HG02973 (cell line): ENCODE data around the gene PGGHG.
A peak's percentile ranks its signal among the peaks of the same experiment; 100 is the strongest.
"Not testable (repeated sequence)": the region's sequence is repeated elsewhere in the genome, so short reads cannot be mapped to it uniquely, and the experiment has no call there.

Experiments
- ATAC-seq: cut with Tn5 transposase; IDR thresholded peaks from one replicate; pipeline ENCODE4 v1.9.1; 2021; ENCODE audit warnings: moderate library complexity; ENCODE audit not compliant: unreplicated experiment

PGGHG gene

GRCh38 chr11:311013-311748 lies 22.3 kb downstream of the PGGHG start:
- not testable (repeated sequence) for ATAC-seq

DNA sequence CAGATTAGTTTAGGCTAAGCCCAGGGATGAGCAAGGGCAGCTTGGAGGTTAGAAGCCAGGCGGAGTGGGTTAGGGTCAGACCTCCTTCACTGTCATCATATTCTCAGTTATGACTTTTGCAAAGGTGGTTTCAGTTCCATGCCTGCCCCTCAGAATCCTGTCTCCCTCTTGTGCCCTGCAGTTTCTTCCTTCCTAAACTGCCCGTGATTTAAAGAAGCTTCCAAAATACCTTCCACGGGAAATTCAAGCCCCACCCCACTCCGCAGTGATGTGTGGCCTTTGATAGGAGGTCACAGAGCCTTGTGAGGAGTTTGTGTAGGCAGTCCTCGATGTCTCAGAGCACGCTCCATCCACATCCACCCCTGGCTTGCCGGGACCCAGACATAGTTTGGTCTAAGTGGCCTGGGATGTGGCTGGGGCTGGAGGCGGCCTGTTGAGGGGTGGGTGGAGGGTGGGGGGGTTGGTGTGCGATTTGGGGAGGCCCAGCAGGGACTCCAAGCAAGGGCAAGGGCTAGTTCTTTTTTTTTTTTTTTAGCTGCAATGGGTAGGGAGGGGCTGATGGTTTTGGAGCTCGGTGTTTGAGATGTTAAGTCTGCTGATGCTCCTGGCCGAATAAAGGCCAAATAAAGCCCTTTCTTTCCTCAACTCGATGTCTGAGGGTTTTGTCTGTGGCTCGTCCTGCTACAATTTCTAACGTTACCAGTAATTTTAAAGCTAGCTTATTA lies 23.3 kb downstream of the PGGHG start:
- ATAC-seq: no peak

DNA sequence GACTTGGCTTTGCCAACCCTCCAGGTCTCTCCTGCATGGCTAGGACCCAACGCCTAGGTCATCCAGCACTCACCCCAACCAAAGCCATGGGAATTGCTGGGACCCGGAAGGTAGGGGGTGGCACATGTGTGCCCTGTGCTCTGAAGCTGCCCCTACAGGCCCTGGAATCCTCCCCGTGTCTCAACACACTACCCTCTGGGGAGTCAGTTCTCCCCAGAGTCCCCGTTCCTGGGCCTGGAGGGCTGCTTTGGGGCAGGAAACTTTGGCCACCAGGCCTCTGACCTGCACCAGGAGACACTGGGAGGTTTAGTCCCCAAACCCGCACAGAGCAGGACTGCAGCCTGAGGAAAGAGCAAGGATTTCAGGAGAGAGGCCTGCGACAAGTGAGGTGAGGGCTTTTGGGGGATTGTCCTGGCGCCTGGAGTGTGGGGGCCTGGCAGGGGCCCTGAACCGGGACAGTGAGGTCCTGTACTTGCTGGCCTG lies 24.4 kb downstream of the PGGHG start:
- no peak for ATAC-seq

- peak; percentile 26 for ATAC-seq
Observed at GRCh38 chr11:313787-314553, 25.0 kb downstream of the PGGHG start, which contains the start of gene IFITM1. Gene IFITM1 (plus strand): TSS chr11:314040. CDS start chr11:314171, 131 bp downstream.

DNA sequence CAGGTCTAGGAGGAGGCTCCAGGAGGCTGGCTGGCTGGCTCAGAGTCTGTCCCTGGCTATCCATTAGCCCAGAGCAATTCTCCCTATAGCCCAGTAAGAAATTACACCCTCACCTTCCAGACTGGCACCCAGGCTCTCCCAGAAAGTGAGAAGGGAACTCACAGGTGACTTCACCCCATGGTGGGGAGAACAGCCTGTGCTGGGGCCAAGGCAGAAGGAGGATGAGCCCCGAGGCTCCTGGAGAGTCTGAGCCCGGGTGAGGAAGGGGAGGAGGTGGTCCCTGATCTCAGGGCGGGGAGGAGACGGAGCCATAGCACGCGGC lies 25.6 kb downstream of the PGGHG start:
- not testable (repeated sequence) for ATAC-seq

GRCh38 chr11:315051-315481 lies 26.1 kb downstream of the PGGHG start:
- ATAC-seq: no peak

GRCh38 chr11:315516-315994 lies 26.6 kb downstream of the PGGHG start:
- no peak for ATAC-seq

GRCh38 chr11:316031-316701 lies 27.2 kb downstream of the PGGHG start:
- no peak for ATAC-seq

DNA sequence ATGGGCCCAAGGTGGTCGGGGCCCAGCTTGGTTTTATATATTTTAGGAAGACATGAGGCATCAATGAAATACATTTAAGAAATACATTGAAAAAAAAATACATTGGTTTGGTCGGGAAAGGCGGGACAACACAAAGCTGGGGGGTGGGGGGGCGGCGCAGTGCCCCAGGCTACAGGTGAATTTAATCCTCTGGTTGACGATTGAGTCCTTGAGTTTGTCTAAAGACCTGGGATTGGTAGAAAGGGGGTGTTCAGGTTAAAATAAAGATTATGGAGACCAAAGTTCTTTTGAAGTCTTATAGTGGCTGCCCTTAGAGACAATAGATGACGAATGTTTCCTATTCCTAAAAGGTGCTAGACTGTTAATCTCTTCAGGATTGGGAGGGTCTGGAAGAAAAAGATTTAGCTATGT lies 28.0 kb downstream of the PGGHG start:
- ATAC-seq: no peak

GRCh38 chr11:317668-318404 lies 28.9 kb downstream of the PGGHG start:
- not testable (repeated sequence) for ATAC-seq

DNA sequence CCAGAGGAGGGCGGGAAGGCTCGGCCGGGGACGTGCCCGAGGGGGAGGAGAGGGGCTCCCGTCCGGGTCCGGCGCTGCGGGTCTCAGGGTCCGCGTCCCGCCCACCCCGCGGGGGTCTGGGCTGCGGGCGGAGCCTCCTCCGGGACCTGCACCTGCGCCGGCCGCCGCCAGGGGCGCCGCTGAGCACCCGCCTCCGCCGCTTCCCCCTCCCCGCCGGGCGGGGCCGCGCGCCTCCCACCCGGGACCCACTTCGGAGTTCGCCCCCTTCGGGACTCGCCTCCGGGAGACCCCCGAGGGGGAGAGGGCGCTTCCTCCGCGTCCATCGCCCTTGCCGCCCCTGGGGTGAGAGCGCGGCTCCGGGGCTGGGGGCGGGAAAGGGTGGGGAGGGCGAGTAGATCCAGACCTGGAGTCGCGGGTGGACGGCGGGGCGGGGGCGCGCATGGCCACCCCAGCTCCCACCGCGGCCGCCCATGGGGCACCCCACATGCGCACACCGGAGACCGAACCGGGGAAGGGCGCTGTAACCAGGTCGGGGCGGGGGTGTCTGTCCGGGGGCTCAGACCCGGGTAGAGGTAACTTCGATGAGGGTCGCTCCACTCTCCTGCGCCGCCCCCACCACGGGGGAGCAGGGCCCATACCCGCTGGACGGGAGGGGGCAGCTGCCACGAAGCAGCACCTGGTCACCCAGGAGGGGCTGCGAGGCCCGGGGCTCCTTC lies 29.6 kb downstream of the PGGHG start:
- peak; percentile 33 for ATAC-seq

DNA sequence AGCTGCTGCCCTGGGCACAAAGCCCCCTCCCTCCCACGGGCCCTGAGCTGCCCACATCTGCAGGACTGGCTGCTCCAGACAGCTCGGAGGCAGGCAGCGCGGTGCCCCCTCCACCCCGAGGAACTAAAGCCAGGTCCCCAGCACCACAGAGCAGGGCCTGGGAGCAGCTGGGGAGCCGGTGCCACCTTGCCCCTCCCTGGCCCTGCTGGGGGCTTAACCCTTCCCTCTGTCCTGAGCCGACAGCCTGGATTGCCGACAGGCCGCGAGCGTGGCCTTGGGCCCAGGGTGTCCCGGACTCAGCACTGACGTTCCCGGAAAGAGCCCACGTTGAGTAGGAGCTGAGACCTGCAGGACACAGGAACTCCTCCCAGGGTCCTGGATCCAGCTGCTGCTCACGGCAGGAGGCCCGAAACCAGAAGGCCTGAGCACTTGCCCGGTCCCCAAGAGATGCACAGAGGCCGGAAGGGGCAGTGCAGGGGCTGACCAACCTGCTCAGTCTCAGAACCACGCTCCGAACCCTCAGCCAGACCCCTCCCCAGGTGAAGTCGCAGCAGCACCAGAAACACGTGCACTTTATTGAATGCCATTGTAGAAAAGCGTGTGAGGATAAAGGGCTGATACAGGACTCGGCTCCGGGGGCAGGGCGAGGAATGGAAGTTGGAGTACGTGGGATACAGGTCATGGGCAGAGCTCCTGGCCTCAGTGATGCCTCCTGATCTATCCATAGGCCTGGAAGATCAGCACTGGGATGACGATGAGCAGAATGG lies 30.4 kb downstream of the PGGHG start:
- ATAC-seq: not testable (repeated sequence)

GRCh38 chr11:319888-320273 lies 31.0 kb downstream of the PGGHG start:
- not testable (repeated sequence) for ATAC-seq

- no peak for ATAC-seq
Observed at GRCh38 chr11:324156-324555, 35.2 kb downstream of the PGGHG start.

DNA sequence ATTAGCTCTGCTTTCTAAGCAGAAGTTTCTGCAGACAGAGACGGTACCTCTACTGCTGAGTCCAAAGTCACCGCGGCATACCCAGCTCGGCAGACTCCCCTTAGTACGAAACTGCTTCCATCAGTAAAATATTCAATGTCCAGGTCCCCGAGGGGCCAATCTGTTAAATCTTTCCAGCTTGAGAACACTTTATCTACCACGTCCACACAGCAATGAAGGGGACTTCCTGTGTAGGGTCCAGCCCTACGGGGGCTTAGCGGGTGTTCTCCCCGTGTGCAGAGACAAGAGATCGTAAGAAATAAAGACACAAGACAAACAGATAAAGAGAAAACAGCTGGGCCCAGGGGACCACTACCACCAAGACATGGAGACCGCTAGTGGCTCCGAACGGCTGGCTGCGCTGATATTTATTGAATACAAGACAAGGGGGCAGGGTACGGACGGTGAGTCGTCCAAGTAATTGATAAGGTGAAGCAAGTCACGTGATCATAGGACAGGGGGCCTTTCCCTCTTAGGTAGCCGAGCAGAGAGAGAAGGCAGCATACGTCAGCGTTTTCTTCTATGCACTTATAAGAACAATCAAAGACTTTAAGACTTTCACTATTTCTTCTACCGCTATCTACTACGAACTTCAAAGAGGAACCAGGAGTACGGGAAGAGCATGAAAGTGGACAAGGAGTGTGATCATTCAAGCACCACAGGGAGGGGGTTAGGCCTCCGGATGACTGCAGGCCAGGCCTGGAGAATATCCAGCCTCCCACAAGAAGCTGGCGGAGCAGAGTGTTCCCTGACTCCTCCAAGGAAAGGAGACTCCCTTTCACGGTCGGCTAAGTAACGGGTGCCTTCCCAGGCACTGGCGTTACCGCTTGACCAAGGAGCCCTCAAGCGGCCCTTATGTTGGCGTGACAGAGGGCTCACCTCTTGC lies 35.9 kb downstream of the PGGHG start:
- ATAC-seq: not testable (repeated sequence)

- no peak for ATAC-seq
Observed at GRCh38 chr11:325796-326591, 37.1 kb downstream of the PGGHG start.

GRCh38 chr11:326592-326841 lies 37.6 kb downstream of the PGGHG start:
- no peak for ATAC-seq
